Kidney (tissue), 14 donors: ENCODE results near the gene TMEM178B. TPM values are rescaled to one million over a fixed set of nuclear protein-coding genes. Genes with fewer than 3 reads are reported as not detected.

Source experiments
- DNase-seq, 5 donors: peaks; one replicate each; pipeline ENCODE4 v3.0.0-alpha.2; 2013 to 2020
- FAIRE-seq: peaks from 2 replicates; lab custom pipeline; 2012; peaks lifted over from hg19 to GRCh38; lab: Jason Lieb, UNC
- H3K27ac ChIP-seq, 2 donors: one replicate each; pipeline ENCODE4 v1.7.0; 2013; ENCODE audit warnings: low read depth in 2 of 2, low read length in 2 of 2, inconsistent platforms in 1 of 2
- H3K27me3 ChIP-seq: one replicate; pipeline ENCODE4 v1.7.1; 2013; ENCODE audit warnings: low read length, inconsistent platforms; ENCODE audit not compliant: control insufficient read depth, insufficient read depth
- H3K36me3 ChIP-seq, 3 donors: one replicate each; pipeline versions ENCODE4 v1.7.0 to v1.7.1; 2013; ENCODE audit warnings: low read length in 3 of 3, control low read depth in 1 of 3, inconsistent platforms in 1 of 3; ENCODE audit not compliant: insufficient read depth in 3 of 3, control insufficient read depth in 2 of 3
- H3K4me1 ChIP-seq, 3 donors: one replicate each; pipeline versions ENCODE4 v1.7.0 to v1.7.1; 2013; ENCODE audit warnings: low read length in 3 of 3, inconsistent platforms in 1 of 3, low read depth in 1 of 3; ENCODE audit not compliant: control insufficient read depth in 2 of 3, insufficient read depth in 2 of 3
- H3K4me3 ChIP-seq, 3 donors: one replicate each; pipeline versions ENCODE4 v1.7.0 to v1.8.1; 2013; ENCODE audit warnings: low read length in 3 of 3, control low read depth in 1 of 3, inconsistent platforms in 1 of 3
- H3K9ac ChIP-seq, 3 donors: one replicate each; pipeline versions ENCODE4 v1.7.0 to v1.7.1; 2013; ENCODE audit warnings: low read length in 3 of 3, control low read depth in 1 of 3, inconsistent platforms in 1 of 3
- H3K9me3 ChIP-seq, 3 donors: one replicate each; pipeline versions ENCODE4 v1.7.0 to v1.7.1; 2013; ENCODE audit warnings: low read length in 3 of 3, control low read depth in 1 of 3, inconsistent platforms in 1 of 3; ENCODE audit not compliant: control insufficient read depth in 2 of 3, insufficient read depth in 1 of 3
- intact Hi-C: fragments of 100-400 bp; cut with DNase I; formaldehyde crosslinking; loops from one replicate; pipeline ENCODE4 v1.11.1; 2022
- polyA plus RNA-seq: library from polyadenylated mRNA; stranded (reverse); fragments of 350-450 nt; fragmentation: Illumina TruSeq; extraction: RNeasy Lipid Tissue Mini Kit (QIAGEN cat#74804); gene quantifications from one replicate; pipeline ENCODE4 v1.2.3, GENCODE V29; 2014; ENCODE audit warnings: low read depth, low replicate concordance; ENCODE audit not compliant: insufficient read depth
- total RNA-seq: library from RNA; stranded (reverse); fragmentation: NEBNext Ultra II Directional; extraction: Animal tissue kit (Norgen Biotek cat#: 25700); gene quantifications from one replicate; pipeline ENCODE4 v1.2.1, GENCODE V29; 2021
- TF ChIP-seq, protein P1 (sequence below): IDR thresholded peaks from 3 replicates; pipeline ENCODE4 v1.5.1; 2012; ENCODE audit warnings: mild to moderate bottlenecking, moderate library complexity, borderline replicate concordance; ENCODE audit not compliant: insufficient read depth; ENCODE audit errors: extremely low read depth
- donor health status: control.
- donor health status: control.
- donor health status: control.
- donor health status: control.
- donor health status: control.
- donor health status: DM: yes; HTN: yes; CAD: no.
- donor health status: Normal renal cell carcinoma (clear cell type).

The TMEM178B gene
- total and polyA plus RNA-seq, 2 donors from 2014 or later = 0.58 to 20.0 TPM

DNA sequence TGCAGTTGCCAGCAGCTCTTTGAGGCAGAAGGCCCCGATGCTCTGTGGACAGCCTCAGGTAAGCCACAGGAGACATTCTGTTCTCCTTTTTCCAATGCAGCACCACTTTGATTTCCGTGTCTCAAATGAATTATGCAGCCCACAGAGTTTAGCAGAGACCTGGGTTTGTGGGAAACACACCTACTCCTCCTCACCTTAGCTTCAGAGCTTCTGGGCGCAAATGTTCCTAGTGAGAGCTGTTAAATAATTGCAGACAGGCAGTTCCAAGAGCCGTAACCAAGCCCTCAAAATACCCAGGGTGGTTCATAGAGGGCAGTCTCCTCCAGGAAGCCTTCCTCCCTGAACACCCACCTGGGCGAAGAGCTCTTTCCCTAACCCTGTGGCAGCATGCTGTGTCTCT is 408.1 kb downstream of the TMEM178B start:
- TF ChIP-seq, protein P1, sequence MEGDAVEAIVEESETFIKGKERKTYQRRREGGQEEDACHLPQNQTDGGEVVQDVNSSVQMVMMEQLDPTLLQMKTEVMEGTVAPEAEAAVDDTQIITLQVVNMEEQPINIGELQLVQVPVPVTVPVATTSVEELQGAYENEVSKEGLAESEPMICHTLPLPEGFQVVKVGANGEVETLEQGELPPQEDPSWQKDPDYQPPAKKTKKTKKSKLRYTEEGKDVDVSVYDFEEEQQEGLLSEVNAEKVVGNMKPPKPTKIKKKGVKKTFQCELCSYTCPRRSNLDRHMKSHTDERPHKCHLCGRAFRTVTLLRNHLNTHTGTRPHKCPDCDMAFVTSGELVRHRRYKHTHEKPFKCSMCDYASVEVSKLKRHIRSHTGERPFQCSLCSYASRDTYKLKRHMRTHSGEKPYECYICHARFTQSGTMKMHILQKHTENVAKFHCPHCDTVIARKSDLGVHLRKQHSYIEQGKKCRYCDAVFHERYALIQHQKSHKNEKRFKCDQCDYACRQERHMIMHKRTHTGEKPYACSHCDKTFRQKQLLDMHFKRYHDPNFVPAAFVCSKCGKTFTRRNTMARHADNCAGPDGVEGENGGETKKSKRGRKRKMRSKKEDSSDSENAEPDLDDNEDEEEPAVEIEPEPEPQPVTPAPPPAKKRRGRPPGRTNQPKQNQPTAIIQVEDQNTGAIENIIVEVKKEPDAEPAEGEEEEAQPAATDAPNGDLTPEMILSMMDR = no peak
- Histone ChIP-seq H3K4me3 (no peak overlapping the region), H3K27ac (no peak overlapping the region), H3K9me3 (no peaks in the 10 kb centered on the region), H3K36me3 (no peaks in the 10 kb centered on the region), H3K9ac (no peak overlapping the region), H3K27me3 (no peaks in the 10 kb centered on the region), H3K4me1 (no peaks in the 10 kb centered on the region)
- intact Hi-C loops = no loop called here
- no peak for FAIRE-seq
- no peak for DNase-seq

DNA sequence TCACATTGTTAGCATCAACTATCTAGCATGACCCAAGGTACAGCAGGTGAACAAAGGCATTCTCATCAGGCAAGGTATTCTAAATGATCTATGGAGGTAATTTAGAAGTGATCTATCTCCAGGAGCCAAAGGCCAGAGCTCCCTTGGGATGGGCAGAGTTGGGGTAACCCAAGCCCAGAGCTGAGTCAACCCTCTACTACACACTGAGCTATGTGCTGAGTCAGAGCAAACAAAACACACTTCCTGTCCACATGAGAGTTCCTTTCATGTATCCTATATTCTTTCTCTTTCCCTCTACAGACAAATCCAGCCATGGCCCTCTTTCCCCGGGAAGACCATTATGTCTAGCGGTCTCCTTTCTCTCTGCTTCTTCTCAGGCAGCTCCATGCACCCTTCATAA is 409.2 kb downstream of the TMEM178B start:
- intact Hi-C loops = no loop called here
- H3K27me3 ChIP-seq = no peaks in the 10 kb centered on the region
- no peak for FAIRE-seq

DNA sequence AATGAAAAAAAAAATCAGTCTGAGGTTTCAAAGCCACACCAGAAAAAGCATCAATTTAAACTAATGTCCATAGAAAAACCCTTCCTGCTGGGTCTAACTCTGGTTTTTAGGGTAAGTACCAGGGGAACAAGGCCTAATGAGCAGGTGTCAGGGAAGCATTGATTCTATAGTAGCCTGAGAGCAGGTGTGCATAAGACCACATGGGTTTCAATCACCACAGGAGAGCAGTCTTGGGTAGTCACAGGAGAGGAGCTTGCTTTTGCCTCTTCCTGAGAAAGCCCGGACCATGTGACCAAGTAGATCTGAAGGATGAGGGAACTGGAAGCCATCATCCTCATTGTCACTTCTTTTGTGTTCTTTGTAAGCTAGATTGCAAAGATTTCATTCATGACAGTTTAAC is 411.0 kb downstream of the TMEM178B start:
- no peaks in the 10 kb centered on the region for H3K4me1 ChIP-seq
- H3K36me3 ChIP-seq = no peaks in the 10 kb centered on the region
- FAIRE-seq (no peak), DNase-seq (no peak)
- TF ChIP-seq, protein P1 = no peak
- H3K9me3 ChIP-seq = no peaks in the 10 kb centered on the region
- intact Hi-C loops = no loop called here
- no peak overlapping the region for H3K27ac ChIP-seq
- no peak overlapping the region for H3K4me3 ChIP-seq
- no peak overlapping the region for H3K9ac ChIP-seq
- no peaks in the 10 kb centered on the region for H3K27me3 ChIP-seq

More for the DNA sequence above, 409.2 kb downstream of the TMEM178B start:
- no peaks in the 10 kb centered on the region for H3K9me3 ChIP-seq
- H3K4me3 ChIP-seq = no peak overlapping the region
- no peak overlapping the region for H3K27ac ChIP-seq
- no peak overlapping the region for H3K9ac ChIP-seq
- TF ChIP-seq, protein P1 = no peak
- no peak for DNase-seq
- H3K4me1 ChIP-seq = no peaks in the 10 kb centered on the region
- no peaks in the 10 kb centered on the region for H3K36me3 ChIP-seq

DNA sequence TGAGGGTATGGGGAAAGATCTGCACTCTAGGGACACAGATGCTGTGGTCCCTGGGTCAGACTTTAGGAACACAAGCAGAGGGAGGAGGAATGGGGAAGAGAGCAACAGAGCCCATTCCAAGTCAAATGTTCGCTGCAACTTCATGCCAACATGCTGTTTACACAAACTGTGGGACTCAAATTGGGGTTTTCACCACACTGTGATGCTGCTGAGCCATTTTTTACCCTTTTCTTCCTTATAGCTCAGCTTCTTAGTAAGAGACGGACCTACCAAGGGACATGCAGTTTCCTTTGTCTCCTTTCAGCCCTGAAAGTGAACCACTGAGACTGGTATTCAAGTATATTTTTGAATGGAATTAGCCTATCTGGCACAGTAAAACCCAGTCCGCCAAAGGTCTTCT is 413.1 kb downstream of the TMEM178B start:
- no peaks in the 10 kb centered on the region for H3K4me1 ChIP-seq
- intact Hi-C loops = no loop called here
- FAIRE-seq = no peak

More for the DNA sequence above, 413.1 kb downstream of the TMEM178B start:
- TF ChIP-seq, protein P1 = no peak
- DNase-seq = no peak
- Histone ChIP-seq H3K27ac (no peak overlapping the region), H3K36me3 (no peaks in the 10 kb centered on the region), H3K9me3 (no peaks in the 10 kb centered on the region), H3K4me3 (no peak overlapping the region), H3K9ac (no peak overlapping the region), H3K27me3 (no peaks in the 10 kb centered on the region)
